ENCODE measurements around the gene TMEM18.

Gene TMEM18

GRCh38 chr2:649426-650342 lies 27.5 kb downstream of the TMEM18 start:
- H3K4me3 ChIP-seq (ENCODE audit: low read depth, low read length), result no peak overlapping the region
- DNase-seq (ENCODE audit: low read depth), result no peak
- no peak for TF ChIP-seq CTCF (IDR thresholded peaks at IDR 0.05; ENCODE audit: low read depth, low read length, missing control alignments)

GRCh38 chr2:648476-649424 lies 28.5 kb downstream of the TMEM18 start:
- DNase-seq (ENCODE audit: low read depth), result no peak
- no peak overlapping the region for H3K4me3 ChIP-seq (ENCODE audit: low read depth, low read length)
- TF ChIP-seq CTCF (IDR thresholded peaks at IDR 0.05; ENCODE audit: low read depth, low read length, missing control alignments), result no peak

GRCh38 chr2:647691-648231 lies 29.4 kb downstream of the TMEM18 start:
- TF ChIP-seq CTCF (IDR thresholded peaks at IDR 0.05; ENCODE audit: low read depth, low read length, missing control alignments), result no peak
- DNase-seq (ENCODE audit: low read depth), result no peak
- no peak overlapping the region for H3K4me3 ChIP-seq (ENCODE audit: low read depth, low read length)

- TF ChIP-seq CTCF (IDR thresholded peaks at IDR 0.05; ENCODE audit: low read depth, low read length, missing control alignments), result no peak
- DNase-seq (ENCODE audit: low read depth), result no peak
- no peak overlapping the region for H3K4me3 ChIP-seq (ENCODE audit: low read depth, low read length)
Observed at GRCh38 chr2:647003-647560, 30.1 kb downstream of the TMEM18 start.

- DNase-seq (ENCODE audit: low read depth), result no peak
- H3K4me3 ChIP-seq (ENCODE audit: low read depth, low read length), result no peak overlapping the region
- no peak for TF ChIP-seq CTCF (IDR thresholded peaks at IDR 0.05; ENCODE audit: low read depth, low read length, missing control alignments)
Observed at GRCh38 chr2:644871-645270, 32.3 kb downstream of the TMEM18 start.

- no peak for TF ChIP-seq CTCF (IDR thresholded peaks at IDR 0.05; ENCODE audit: low read depth, low read length, missing control alignments)
- no peak for DNase-seq (ENCODE audit: low read depth)
- no peak overlapping the region for H3K4me3 ChIP-seq (ENCODE audit: low read depth, low read length)
Observed at GRCh38 chr2:643761-644160, 33.4 kb downstream of the TMEM18 start.
